CD4-positive, alpha-beta memory T cell (primary cell): ENCODE data around the gene LRIF1. TPM values are rescaled to one million over a fixed set of nuclear protein-coding genes. Genes with fewer than 3 reads are reported as not detected.

ENCODE experiments used
- CTCF ChIA-PET: fragments of 350-600 bp; sonication (Branson Sonifier 250); formaldehyde crosslinking; loops from one replicate; lab custom pipeline; 2021; ENCODE audit warnings: inconsistent platforms; ENCODE audit not compliant: partially characterized antibody; lab: Charles Lee
- POLR2A ChIA-PET: fragments of 350-600 bp; sonication (Branson Sonifier 250); formaldehyde crosslinking; loops from one replicate; lab custom pipeline; 2021; ENCODE audit not compliant: partially characterized antibody; lab: Charles Lee
- DNase-seq, 5 donors: peaks; one replicate each; pipeline versions ENCODE4 v3.0.0 to v3.0.0-alpha.2; 2020 to 2022; ENCODE audit warnings: mixed read lengths in 1 of 5
- H3K27ac ChIP-seq: one replicate; pipeline ENCODE4 v1.7.0; 2013; ENCODE audit warnings: low read depth, low read length
- H3K27me3 ChIP-seq: 2 replicates; pipeline ENCODE4 v1.7.0; 2013; ENCODE audit warnings: mild to moderate bottlenecking, low read length, moderate library complexity; ENCODE audit not compliant: insufficient read depth
- H3K36me3 ChIP-seq: 2 replicates; pipeline ENCODE4 v1.7.0; 2013; ENCODE audit warnings: mild to moderate bottlenecking, low read length, moderate library complexity; ENCODE audit not compliant: insufficient read depth
- H3K4me1 ChIP-seq: 2 replicates; pipeline ENCODE4 v1.7.0; 2013; ENCODE audit warnings: mild to moderate bottlenecking, low read length, moderate library complexity; ENCODE audit not compliant: insufficient read depth
- H3K4me3 ChIP-seq, 2 donors: one replicate each; pipeline ENCODE4 v1.7.0; 2013; ENCODE audit warnings: low read length in 2 of 2, mild to moderate bottlenecking in 1 of 2
- H3K9me3 ChIP-seq, 2 donors: one replicate each; pipeline ENCODE4 v1.7.0; 2013; ENCODE audit warnings: low read length in 2 of 2, control low read depth in 1 of 2; ENCODE audit not compliant: control insufficient read depth in 1 of 2
- H3K27ac Mint-ChIP-seq, 7 donors: one replicate each; pipeline ENCODE4 v1.8.0; 2020 to 2021; ENCODE audit warnings: mixed read lengths in 7 of 7, mild to moderate bottlenecking in 6 of 7, inconsistent platforms in 3 of 7, moderate library complexity in 3 of 7
- H3K27me3 Mint-ChIP-seq, 2 donors: one replicate each; pipeline ENCODE4 v1.8.0; 2020 to 2021; ENCODE audit warnings: mixed read lengths in 2 of 2
- H3K36me3 Mint-ChIP-seq, 2 donors: one replicate each; pipeline ENCODE4 v1.8.0; 2020 to 2021; ENCODE audit warnings: mixed read lengths in 2 of 2, inconsistent platforms in 1 of 2, mild to moderate bottlenecking in 1 of 2
- H3K4me1 Mint-ChIP-seq, 4 donors: one replicate each; pipeline ENCODE4 v1.8.0; 2020 to 2021; ENCODE audit warnings: mixed read lengths in 4 of 4, mild to moderate bottlenecking in 1 of 4
- H3K4me3 Mint-ChIP-seq, 8 donors: one replicate each; pipeline ENCODE4 v1.8.0; 2020 to 2021; ENCODE audit warnings: mixed read lengths in 8 of 8, mild to moderate bottlenecking in 7 of 8, moderate library complexity in 6 of 8, inconsistent platforms in 3 of 8
- H3K9me3 Mint-ChIP-seq, 8 donors: one replicate each; pipeline ENCODE4 v1.8.0; 2020 to 2021; ENCODE audit warnings: mixed read lengths in 8 of 8, mild to moderate bottlenecking in 5 of 8, inconsistent platforms in 3 of 8, moderate library complexity in 1 of 8
- intact Hi-C: fragments of 100-400 bp; cut with micrococcal nuclease; formaldehyde crosslinking; loops from one replicate; pipeline ENCODE4 v1.15.1; 2023
- polyA plus RNA-seq, 2 donors: library from polyadenylated mRNA; unstranded; fragments of 300-500 nt; fragmentation: Illumina TruSeq; gene quantifications; one replicate each; pipeline ENCODE4 v1.2.3, GENCODE V29; 2021
- total RNA-seq, 2 experiments: library from RNA; stranded (reverse); gene quantifications; one replicate each; pipeline ENCODE4 v1.2.3, GENCODE V29; 2021

LRIF1 gene
- total and polyA plus RNA-seq, 4 experiments from 2014 or later = 16.9 to 28.2 (median 23.7) TPM

- ChIA-PET CTCF (no interaction called here), POLR2A (no interaction called here)
- H3K4me3 Mint-ChIP-seq = peak overlapping the region in 2 of 8 donors; percentile 20 to 23
- H3K9me3 ChIP-seq = no peaks in the 10 kb centered on the region
- intact Hi-C loops = loop anchor here (5.0 kb wide), 1 partner anchor 63 kb away; the partner anchor contains the start of gene LRIF1
- no peak overlapping the region for H3K27ac ChIP-seq
- H3K4me1 ChIP-seq = peaks cover 46% of the 10 kb centered on the region
- peaks cover 35% of the 10 kb centered on the region for H3K36me3 ChIP-seq
- DNase-seq = no peak
- H3K4me1 Mint-ChIP-seq = peaks cover 44 to 62% (median 53%) of the 10 kb centered on the region in 4 donors
- H3K4me3 ChIP-seq = no peak overlapping the region
- no peaks in the 10 kb centered on the region for H3K27me3 ChIP-seq
- H3K36me3 Mint-ChIP-seq = peaks cover 85 to 89% of the 10 kb centered on the region in 2 donors
- H3K27ac Mint-ChIP-seq = peak overlapping the region; percentile 18 to 90 (median 77)
- no peaks in the 10 kb centered on the region for H3K27me3 Mint-ChIP-seq
- H3K9me3 Mint-ChIP-seq = peaks cover 0 to 17% (median 8%) of the 10 kb centered on the region in 8 donors
These were observed 64.3 kb downstream of the LRIF1 start for GRCh38 chr1:110899458-110899843.

DNA sequence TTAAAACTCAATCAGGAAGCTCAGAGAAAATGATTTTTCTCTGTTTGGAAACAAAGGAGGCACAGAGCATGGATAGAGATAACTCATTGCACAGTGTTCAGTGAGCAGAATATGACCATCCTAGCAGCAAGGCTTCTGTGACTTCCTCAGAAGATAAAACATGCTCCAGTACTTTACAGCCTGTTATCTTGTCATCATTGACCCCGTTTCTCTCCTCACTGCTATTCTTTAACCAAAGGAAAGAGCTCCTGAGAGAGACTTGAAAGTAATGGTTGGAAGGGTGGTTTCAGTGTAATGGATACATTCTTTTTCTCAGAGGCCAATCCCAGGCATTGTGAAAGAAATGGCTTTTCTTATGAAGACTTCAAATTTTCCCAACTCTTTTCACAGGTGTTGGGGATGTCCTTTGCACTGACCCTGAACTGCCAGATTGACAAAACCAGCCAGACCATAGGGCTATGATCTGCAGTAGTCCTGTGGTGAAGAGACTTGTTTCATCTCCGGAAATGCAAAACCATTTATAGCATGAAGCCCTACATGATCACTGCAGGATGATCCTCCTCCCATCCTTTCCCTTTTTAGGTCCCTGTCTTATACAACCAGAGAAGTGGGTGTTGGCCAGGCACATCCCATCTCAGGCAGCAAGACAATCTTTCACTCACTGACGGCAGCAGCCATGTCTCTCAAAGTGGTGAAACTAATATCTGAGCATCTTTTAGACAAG is 64.8 kb downstream of the LRIF1 start:
- ChIA-PET CTCF (no interaction called here), POLR2A (no interaction called here)
- H3K4me1 ChIP-seq = peaks cover 52% of the 10 kb centered on the region
- no peaks in the 10 kb centered on the region for H3K9me3 ChIP-seq
- no peak overlapping the region for H3K27ac ChIP-seq
- H3K9me3 Mint-ChIP-seq = peaks cover 0 to 11% (median 4%) of the 10 kb centered on the region in 8 donors
- peaks cover 40% of the 10 kb centered on the region for H3K36me3 ChIP-seq
- intact Hi-C loops = loop anchor here (5.0 kb wide), 1 partner anchor 63 kb away; the partner anchor contains the start of gene LRIF1
- peaks cover 89 to 90% of the 10 kb centered on the region in 2 donors for H3K36me3 Mint-ChIP-seq
- H3K4me1 Mint-ChIP-seq = peaks cover 49 to 68% (median 58%) of the 10 kb centered on the region in 4 donors
- DNase-seq = no peak
- H3K27me3 Mint-ChIP-seq = no peaks in the 10 kb centered on the region
- peak overlapping the region in 3 of 8 donors; percentile 23 to 36 (median 32) for H3K4me3 Mint-ChIP-seq
- peak overlapping the region; percentile 36 to 90 (median 77) for H3K27ac Mint-ChIP-seq
- no peak overlapping the region for H3K4me3 ChIP-seq
- H3K27me3 ChIP-seq = no peaks in the 10 kb centered on the region

DNA sequence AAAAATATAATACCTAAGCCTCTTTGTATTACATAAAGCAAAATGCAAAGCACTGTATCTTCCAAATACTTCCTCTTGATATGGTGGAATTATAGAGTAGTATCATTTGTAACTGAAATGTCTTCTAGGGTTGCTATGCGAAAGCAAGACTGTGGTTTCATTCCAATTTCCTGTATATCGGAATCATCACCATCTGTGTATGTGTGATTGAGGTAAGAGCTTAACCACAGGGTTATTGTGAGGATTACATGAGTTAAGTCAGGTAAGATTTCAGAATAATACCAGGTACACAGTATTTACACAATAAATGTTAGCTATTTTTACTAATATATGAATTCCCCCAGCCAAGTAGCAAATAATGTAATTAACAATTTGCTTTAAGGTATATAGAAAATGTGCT is 66.0 kb downstream of the LRIF1 start:
- Mint-ChIP-seq H3K27me3 (no peaks in the 10 kb centered on the region), H3K36me3 (peaks cover 90 to 91% of the 10 kb centered on the region in 2 donors), H3K4me1 (peaks cover 57 to 75% (median 68%) of the 10 kb centered on the region in 4 donors), H3K4me3 (peak overlapping the region in 3 of 8 donors; percentile 15 to 61 (median 39)), H3K9me3 (peaks cover 0 to 3% (median 0%) of the 10 kb centered on the region in 8 donors), H3K27ac (peak overlapping the region; percentile 32 to 95 (median 86))
- Histone ChIP-seq H3K27ac (no peak overlapping the region), H3K9me3 (no peaks in the 10 kb centered on the region), H3K4me3 (no peak overlapping the region), H3K4me1 (peaks cover 64% of the 10 kb centered on the region), H3K36me3 (peaks cover 52% of the 10 kb centered on the region), H3K27me3 (no peaks in the 10 kb centered on the region)
- ChIA-PET POLR2A (no interaction called here), CTCF (interaction anchor here (0.9 kb wide), 1 partner anchor 117 kb away, joined by 3 read pairs; no protein-coding TSS in a partner anchor)
- DNase-seq = peak in 2 of 5 donors; percentile 23 to 45
- intact Hi-C loops = loop anchor here (2.0 to 5.0 kb wide), 2 partner anchors 17 to 65 kb away; partner anchors contain the start of gene LRIF1

Other genes with a start within 250 kb of the LRIF1 start
- gene CD53, start 90.8 kb downstream of the LRIF1 start, total RNA-seq = 100 to 1,000 TPM; 337 to 338 TPM
- 1,000 to 10,000 TPM in 1 of 2 donors, 100 to 1,000 TPM in 1; 989 to 1,003 TPM for gene CD53, start 90.8 kb downstream of the LRIF1 start, polyA plus RNA-seq
- gene DRAM2, start 176.2 kb upstream of the LRIF1 start, total RNA-seq = 10 to 100 TPM; 37.5 to 38.8 TPM
- gene DRAM2, start 176.2 kb upstream of the LRIF1 start, polyA plus RNA-seq = 100 to 1,000 TPM in 1 of 2 donors, 10 to 100 TPM in 1; 77.1 to 101 TPM
- 10 to 100 TPM; 49.1 to 49.6 TPM for gene CEPT1, start 176.3 kb upstream of the LRIF1 start, total RNA-seq
- gene CEPT1, start 176.3 kb upstream of the LRIF1 start, polyA plus RNA-seq = 10 to 100 TPM; 18.4 to 33.3 TPM
- gene DENND2D, start 236.7 kb upstream of the LRIF1 start, total RNA-seq = 100 to 1,000 TPM; 284 TPM
- 100 to 1,000 TPM; 125 to 221 TPM for gene DENND2D, start 236.7 kb upstream of the LRIF1 start, polyA plus RNA-seq